SK-N-MC (cell line): ENCODE results near the gene TMEM126A.
A peak's percentile ranks its signal among the peaks of the same experiment; 100 is the strongest.
"Not testable (repeated sequence)": the region's sequence is repeated elsewhere in the genome, so short reads cannot be mapped to it uniquely, and the experiment has no call there.

ENCODE experiments used
- DNase-seq: peaks from one replicate; pipeline ENCODE4 v3.0.0-alpha.2; 2011; ENCODE audit warnings: low read depth, low spot score
- H3K27ac ChIP-seq: fragments of 200-600 bp; sonication (generic); 2 replicates; pipeline ENCODE4 v1.5.1; 2016; ENCODE audit warnings: mixed run types
- H3K36me3 ChIP-seq: fragments of 200-600 bp; sonication (generic); 2 replicates; pipeline ENCODE4 v1.6.1; 2017; ENCODE audit warnings: antibody characterized with exemption, low read length, mixed read lengths; ENCODE audit not compliant: insufficient read depth
- H3K4me3 ChIP-seq: fragments of 200-600 bp; sonication (generic); 2 replicates; pipeline ENCODE4 v1.5.1; 2016
- H3K9ac ChIP-seq: fragments of 200-600 bp; sonication (generic); 2 replicates; pipeline ENCODE4 v1.8.0; 2017; ENCODE audit warnings: mixed run types, mixed read lengths; ENCODE audit not compliant: insufficient read length
- H3K9me3 ChIP-seq: fragments of 200-600 bp; sonication (generic); 2 replicates; pipeline ENCODE4 v1.6.1; 2017; ENCODE audit warnings: low read depth, mild to moderate bottlenecking, antibody characterized with exemption, low read length, moderate library complexity, mixed read lengths
- EZH2 ChIP-seq: fragments of 200-600 bp; sonication (generic); IDR thresholded peaks from one replicate; pipeline ENCODE4 v1.6.1; 2017; ENCODE audit warnings: antibody characterized with exemption
- FOXP2 ChIP-seq: optimal IDR thresholded peaks from 2 replicates; pipeline ENCODE3; 2011; ENCODE audit warnings: mild to moderate bottlenecking, moderate library complexity; ENCODE audit not compliant: insufficient read depth; ENCODE audit errors: extremely low read length, control extremely low read depth
- POLR2AphosphoS5 ChIP-seq: IDR thresholded peaks from 2 replicates; pipeline ENCODE4 v1.6.1; 2012; ENCODE audit warnings: mild to moderate bottlenecking, low read depth, low read length, borderline replicate concordance

The TMEM126A gene

GRCh38 chr11:85647604-85648299 lies at the start of gene TMEM126A:
TSS of gene TMEM126A (plus strand) at chr11:85647967. CDS start at chr11:85650256, 2,289 bp downstream.
- Histone ChIP-seq H3K36me3 (peaks cover 10% of the 10 kb centered on the region; the same call in 1 of the 2 replicates), H3K9ac (peak within 1 kb of the TSS; percentile 82), H3K4me3 (peak within 1 kb of the TSS; percentile 92), H3K27ac (peak within 1 kb of the TSS; percentile 54; the same call in 1 of the 2 replicates), H3K9me3 (no peaks in the 10 kb centered on the region)
- TF ChIP-seq POLR2AphosphoS5 (peak; percentile 95), FOXP2 (no peak), EZH2 (no peak)
- DNase-seq: no peak

- Histone ChIP-seq H3K27ac (no peak overlapping the region), H3K36me3 (no peaks in the 10 kb centered on the region), H3K9me3 (no peaks in the 10 kb centered on the region), H3K9ac (no peak overlapping the region), H3K4me3 (no peak overlapping the region)
- no peak for DNase-seq
- no peak for TF ChIP-seq FOXP2
- TF ChIP-seq EZH2: no peak
- TF ChIP-seq POLR2AphosphoS5: no peak
Measured at GRCh38 chr11:85599083-85599482, 48.7 kb upstream of the TMEM126A start.

GRCh38 chr11:85602526-85603213 lies 45.1 kb upstream of the TMEM126A start:
- DNase-seq: no peak
- H3K9me3 ChIP-seq: no peaks in the 10 kb centered on the region
- no peaks in the 10 kb centered on the region for H3K36me3 ChIP-seq
- no peak for TF ChIP-seq EZH2
- no peak for TF ChIP-seq FOXP2
- no peak for TF ChIP-seq POLR2AphosphoS5
- no peak overlapping the region for H3K4me3 ChIP-seq
- no peak overlapping the region for H3K9ac ChIP-seq
- no peak overlapping the region for H3K27ac ChIP-seq

- Histone ChIP-seq H3K4me3 (no peak overlapping the region), H3K27ac (no peak overlapping the region), H3K36me3 (no peaks in the 10 kb centered on the region), H3K9ac (no peak overlapping the region), H3K9me3 (no peaks in the 10 kb centered on the region)
- no peak for TF ChIP-seq EZH2
- no peak for DNase-seq
Measured at GRCh38 chr11:85603220-85603619, 44.5 kb upstream of the TMEM126A start.

- not testable (repeated sequence) for H3K36me3 ChIP-seq, DNase-seq, H3K9ac ChIP-seq, H3K9me3 ChIP-seq, H3K4me3 ChIP-seq, H3K27ac ChIP-seq
Measured at GRCh38 chr11:85606237-85606636, 41.5 kb upstream of the TMEM126A start.

- not testable (repeated sequence) for H3K9me3 ChIP-seq, H3K9ac ChIP-seq, DNase-seq, H3K27ac ChIP-seq, H3K4me3 ChIP-seq, H3K36me3 ChIP-seq
Measured at GRCh38 chr11:85608621-85609020, 39.1 kb upstream of the TMEM126A start.

GRCh38 chr11:85609286-85609685 lies 38.5 kb upstream of the TMEM126A start:
- not testable (repeated sequence) for DNase-seq, H3K36me3 ChIP-seq, H3K27ac ChIP-seq, H3K4me3 ChIP-seq, H3K9ac ChIP-seq, H3K9me3 ChIP-seq

- not testable (repeated sequence) for H3K4me3 ChIP-seq, H3K36me3 ChIP-seq, H3K9ac ChIP-seq, H3K27ac ChIP-seq, DNase-seq, H3K9me3 ChIP-seq
Measured at GRCh38 chr11:85611643-85612042, 36.1 kb upstream of the TMEM126A start.

- no peak for TF ChIP-seq POLR2AphosphoS5
- TF ChIP-seq FOXP2: no peak
- no peak for TF ChIP-seq EZH2
Measured at GRCh38 chr11:85619499-85619898, 28.3 kb upstream of the TMEM126A start.

More at GRCh38 chr11:85619499-85619898, 28.3 kb upstream of the TMEM126A start:
- DNase-seq: no peak
- H3K9me3 ChIP-seq: no peaks in the 10 kb centered on the region
- no peak overlapping the region for H3K9ac ChIP-seq
- no peaks in the 10 kb centered on the region for H3K36me3 ChIP-seq
- H3K4me3 ChIP-seq: no peak overlapping the region
- H3K27ac ChIP-seq: no peak overlapping the region
